ENCODE measurements around the gene GRK1. TPM values are rescaled to one million over a fixed set of nuclear protein-coding genes. Genes with fewer than 3 reads are reported as not detected.
"Not testable (repeated sequence)": the region's sequence is repeated elsewhere in the genome, so short reads cannot be mapped to it uniquely, and the experiment has no call there.

GRK1 gene
- total RNA-seq, 1 experiment from 2014 or later = not detected

DNA sequence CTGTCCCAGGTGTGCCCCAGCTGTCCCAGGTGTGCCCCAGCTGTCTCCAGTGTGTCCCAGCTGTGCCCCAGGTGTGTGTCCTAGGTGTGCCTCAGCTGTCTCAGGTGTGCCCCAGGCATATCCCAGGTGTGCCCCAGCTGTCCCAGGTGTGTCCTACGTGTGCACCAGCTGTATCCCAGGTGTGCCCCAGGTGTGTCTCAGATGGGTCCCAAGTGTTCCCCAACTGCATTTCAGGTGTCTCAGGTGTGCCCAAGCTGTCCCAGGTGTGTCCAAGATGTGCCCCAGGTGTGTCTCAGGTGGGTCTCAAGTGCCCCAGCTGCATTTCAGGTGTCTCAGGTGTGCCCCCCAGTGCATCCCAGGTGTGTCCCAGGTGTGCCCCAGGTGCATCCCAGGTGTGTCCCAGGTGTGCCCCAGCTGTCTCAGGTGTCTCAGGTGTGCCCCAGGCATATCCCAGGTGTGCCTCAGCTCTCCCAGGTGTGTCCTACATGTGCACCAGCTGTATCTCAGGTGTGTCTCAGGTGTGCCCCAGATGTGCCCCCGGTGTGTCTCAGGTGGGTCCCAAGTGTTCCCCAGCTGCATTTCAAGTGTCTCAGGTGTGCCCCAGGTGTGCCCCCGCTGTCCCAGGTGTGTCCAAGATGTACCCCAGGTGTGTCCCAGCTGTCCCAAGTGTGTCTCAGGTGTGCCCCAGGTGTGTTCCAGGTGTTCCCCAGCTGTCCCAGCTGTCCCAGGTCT is 1.3 kb upstream of the GRK1 start:
- no peak for DNase-seq (ENCODE audit: low read depth)

DNA sequence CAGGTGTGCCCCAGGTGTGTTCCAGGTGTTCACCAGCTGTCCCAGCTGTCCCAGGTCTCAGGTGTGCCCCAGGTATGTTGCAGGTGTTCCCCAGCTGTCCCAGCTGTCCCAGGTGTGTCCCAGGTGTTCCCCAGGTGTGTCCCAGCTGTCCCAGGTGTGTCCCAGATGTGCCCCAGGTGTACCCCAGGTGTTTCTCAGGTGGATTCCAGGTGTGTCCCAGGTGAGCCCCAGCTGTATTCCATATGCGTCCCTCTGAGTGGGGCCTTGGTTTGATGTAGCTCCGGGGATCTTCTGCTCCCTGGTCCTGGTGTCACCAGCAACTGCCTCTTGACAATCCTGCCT is 719 bp upstream of the GRK1 start:
- DNase-seq (ENCODE audit: low read depth) = no peak

DNA sequence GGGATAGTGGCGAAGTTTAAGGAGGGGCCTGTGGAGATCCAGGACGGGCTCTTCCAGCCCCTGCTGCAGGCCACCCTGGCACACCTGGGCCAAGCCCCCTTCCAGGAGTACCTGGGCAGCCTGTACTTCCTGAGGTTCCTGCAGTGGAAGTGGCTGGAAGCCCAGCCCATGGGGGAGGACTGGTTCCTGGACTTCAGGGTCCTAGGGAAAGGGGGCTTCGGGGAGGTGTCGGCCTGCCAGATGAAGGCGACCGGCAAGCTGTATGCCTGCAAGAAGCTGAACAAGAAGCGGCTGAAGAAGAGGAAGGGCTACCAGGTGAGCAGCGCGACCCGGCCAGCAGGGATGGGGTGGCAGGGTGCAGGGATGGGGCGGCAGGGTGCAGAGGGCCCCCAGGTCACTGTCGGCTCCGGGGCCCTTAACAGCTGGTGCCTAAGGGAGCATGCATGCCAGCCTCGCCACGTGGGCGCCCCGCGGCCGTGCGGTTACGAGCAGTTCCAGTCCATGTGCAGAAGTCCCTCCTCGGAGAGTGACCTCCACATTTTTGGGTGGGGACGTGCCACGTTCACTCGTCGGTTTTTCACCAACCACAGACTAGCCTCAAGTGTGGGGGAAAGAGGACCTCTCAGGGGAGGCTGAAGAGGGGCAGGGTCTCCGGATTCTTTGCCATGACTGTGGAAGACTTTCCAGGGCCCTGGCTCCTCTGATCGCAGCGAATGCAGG is 912 bp downstream of the GRK1 start:
- no peak for DNase-seq (ENCODE audit: low read depth)

DNA sequence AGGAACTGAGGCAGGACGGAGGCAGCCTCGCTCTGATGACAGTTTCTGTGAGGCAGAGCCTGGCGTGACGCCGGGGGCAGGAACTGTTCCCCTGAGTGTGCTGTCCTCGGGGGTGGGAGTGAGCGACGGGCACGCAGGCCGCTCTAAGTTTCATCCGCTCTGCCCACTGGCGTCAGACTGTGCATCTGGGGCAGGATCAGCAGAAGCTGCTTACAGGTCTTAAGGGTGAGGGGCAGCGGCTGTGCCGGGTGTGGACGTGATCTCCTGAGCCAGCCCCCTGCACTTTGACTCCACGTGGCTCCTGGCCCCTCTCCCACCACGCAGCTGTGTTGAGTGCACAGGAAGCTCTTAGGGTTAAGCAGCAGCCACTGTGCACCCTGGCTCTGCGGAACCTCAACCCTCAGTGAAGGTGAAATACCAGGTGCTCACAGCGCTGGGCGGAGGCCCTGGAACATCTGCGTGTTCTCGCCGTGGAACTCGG is 1.5 kb downstream of the GRK1 start:
- DNase-seq (ENCODE audit: low read depth) = no peak

DNA sequence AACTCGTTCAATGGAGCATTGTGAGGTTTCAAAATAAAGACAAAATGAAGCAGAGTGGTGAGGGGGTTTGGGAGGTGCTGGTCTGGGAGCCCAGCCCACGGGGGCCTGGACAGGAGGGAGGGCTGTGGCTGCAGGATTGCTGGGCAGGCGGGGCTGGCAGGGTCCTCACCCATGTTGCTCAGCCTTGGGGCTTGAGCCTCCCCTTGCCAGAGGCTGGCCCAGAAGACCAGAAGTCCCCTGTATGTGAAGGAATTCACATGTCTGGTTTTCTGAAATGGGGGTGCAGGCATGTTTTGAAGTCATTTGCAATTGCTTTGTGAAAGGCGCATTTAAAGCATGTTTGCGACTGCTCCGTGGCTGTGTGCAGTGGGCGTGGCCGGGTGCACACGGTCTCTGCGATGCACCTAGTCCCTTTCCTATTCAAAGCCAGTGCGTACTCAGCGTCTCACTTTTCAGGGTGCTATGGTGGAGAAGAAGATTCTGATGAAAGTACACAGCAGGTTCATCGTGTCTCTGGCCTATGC is 2.3 kb downstream of the GRK1 start:
- DNase-seq (ENCODE audit: low read depth) = no peak

DNA sequence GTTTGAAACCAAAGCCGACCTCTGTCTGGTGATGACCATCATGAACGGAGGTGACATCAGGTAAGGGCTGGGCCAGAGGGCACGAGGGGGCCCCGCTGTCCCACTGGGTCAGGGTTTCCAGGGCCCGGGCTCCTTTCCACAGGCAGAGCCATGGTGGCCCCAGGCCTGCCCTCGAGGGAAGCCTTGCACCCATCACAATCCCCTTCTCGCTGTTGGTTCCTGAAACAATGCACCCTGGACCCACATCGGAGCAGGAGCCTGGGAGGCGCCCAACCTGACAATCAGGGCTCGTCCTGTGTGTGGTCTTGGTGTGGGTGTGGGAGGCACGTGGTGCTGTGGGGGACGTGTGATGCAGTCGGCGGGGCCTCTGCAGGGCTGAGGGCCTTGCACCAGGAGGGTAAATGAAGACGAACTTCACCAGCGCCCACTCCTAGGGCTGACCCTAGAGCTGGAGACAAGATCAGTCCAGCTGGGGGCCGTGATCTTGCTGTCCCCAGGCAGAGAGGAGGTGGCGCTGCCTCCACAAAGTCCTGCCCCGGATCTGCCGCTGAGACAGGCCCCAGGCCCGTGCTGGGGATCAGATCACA is 2.8 kb downstream of the GRK1 start:
- DNase-seq (ENCODE audit: low read depth) = no peak

DNA sequence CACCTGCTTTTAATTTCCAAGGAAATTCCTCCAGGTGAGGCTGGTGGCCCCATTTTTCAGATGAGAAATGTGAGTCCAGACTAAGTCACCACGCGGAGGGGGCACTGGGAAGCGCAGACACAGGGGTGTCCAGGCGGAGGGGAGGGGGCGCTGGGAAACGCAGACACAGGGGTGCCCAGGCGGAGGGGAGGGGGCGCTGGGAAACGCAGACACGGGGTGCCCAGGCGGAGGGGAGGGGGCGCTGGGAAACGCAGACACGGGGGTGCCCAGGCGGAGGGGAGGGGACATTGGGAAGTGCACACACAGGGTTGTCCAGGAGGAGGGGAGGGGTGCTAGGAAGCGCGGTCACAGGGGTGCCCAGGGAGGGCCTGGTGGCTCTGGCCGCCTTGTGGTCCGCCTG is 3.5 kb downstream of the GRK1 start:
- DNase-seq (ENCODE audit: low read depth) = no peak

DNA sequence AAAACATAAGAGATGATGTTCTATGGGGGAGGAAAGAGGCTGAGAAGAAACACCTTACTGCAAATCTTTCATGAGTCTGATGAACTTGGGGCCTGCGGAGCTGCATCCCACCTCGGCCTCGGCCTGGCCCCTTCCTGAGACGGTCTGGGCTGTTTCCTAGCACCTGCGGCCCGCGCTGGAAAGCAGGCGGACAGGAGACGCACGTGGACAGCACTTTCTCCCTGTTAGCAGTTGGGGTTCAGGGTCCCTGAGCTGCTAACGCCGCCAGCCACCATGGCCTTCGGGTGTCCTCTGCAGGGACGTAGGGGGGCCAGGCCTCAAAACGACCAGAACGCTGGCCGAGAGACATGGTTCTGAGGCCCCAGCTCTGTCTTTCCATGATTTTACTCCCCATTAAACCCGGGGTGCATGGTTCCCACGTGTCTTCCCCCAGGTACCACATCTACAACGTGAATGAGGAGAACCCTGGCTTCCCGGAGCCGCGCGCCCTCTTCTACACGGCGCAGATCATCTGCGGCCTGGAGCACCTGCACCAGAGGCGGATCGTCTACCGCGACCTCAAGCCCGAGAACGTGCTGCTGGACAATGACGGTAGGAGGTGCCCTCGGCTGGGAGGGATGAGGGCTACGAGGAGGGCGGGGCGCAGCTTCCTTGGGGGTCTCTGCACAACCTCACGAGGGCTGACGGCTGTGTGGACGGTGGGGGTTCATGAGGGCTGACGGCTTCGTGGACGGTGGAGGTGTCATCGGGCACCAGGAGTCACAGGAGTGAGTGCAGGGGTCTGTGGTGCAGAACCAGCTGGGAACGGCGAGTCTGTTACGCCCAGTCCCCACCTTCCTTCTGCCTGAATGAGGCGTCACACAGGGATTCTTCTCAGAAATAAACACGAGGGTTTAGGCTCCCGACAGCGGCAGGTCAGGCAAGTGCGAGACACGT is 4.3 kb downstream of the GRK1 start:
- no peak for DNase-seq (ENCODE audit: low read depth)

DNA sequence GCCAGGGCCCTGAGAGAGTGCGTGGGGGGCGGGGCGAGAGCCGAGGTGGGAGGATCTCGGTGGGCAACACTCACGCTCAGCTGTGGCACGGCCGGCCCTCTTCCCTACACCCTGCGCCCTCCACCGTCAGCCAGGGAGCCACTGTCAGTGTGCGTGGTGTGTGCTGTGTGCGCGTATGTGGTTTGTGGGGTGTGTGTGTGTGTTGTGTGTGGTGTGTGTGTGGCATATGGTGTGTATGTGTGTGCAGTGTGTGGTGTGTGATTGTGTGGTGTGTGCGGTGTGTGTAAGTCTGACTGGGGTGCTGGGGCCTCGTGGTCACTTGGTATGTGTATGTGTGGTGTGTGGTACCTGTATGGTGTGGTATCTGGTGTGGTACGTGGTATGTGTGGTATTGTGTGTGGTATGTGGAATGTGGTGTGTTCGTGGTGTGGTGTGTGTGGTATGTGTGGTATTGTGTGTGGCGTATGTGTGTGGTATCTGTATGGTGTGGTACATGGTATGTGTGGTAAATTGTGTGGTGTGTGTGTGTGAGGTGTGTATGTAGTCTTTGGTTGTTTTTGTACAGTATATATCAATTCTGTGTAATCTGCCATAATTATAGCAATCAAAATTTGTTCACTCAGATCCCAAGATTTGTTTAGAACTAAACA is 5.1 kb downstream of the GRK1 start:
- no peak for DNase-seq (ENCODE audit: low read depth)

DNA sequence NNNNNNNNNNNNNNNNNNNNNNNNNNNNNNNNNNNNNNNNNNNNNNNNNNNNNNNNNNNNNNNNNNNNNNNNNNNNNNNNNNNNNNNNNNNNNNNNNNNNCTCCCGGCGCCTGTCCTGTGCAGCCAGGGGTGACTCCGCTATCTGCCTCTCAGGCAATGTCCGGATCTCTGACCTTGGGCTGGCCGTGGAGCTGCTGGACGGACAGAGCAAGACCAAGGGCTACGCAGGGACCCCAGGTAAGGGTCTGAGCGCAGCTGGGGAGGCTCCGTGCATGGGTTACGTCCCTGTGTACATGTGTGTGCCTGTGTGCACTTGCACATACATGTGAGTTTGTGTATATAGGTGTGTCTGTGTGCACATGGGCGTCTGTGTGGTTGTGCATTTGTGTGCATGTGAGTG is 55.9 kb downstream of the GRK1 start:
- DNase-seq (ENCODE audit: low read depth) = no peak

DNA sequence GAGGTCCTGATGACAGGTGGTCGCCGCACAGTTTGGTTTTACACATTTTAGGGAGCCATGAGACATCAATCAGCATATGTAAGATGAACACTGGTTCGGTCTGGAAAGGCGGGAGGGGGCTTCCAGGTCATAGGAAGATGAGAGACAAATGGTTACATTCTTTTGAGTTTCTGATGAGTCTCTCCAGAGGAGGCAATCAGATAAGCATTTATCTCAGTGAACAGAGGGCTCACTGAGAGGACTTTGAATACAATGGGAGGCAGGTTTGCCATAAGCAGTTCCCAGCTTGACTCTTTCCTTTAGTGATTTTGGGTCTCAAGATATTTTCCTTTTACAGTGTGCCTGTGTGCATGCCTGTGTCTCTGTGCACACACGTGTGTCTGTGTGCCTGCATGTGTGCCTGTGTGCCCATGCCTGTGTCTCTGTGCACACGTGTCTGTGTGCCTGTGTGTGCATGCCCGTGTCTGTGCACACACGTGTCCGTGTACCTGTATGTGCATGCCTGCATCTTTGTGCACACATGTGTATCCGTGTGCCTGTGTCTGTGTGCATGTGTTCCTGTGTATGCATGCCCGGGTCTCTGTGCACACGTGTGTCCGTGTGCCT is 56.5 kb downstream of the GRK1 start:
- no peak for DNase-seq (ENCODE audit: low read depth)

DNA sequence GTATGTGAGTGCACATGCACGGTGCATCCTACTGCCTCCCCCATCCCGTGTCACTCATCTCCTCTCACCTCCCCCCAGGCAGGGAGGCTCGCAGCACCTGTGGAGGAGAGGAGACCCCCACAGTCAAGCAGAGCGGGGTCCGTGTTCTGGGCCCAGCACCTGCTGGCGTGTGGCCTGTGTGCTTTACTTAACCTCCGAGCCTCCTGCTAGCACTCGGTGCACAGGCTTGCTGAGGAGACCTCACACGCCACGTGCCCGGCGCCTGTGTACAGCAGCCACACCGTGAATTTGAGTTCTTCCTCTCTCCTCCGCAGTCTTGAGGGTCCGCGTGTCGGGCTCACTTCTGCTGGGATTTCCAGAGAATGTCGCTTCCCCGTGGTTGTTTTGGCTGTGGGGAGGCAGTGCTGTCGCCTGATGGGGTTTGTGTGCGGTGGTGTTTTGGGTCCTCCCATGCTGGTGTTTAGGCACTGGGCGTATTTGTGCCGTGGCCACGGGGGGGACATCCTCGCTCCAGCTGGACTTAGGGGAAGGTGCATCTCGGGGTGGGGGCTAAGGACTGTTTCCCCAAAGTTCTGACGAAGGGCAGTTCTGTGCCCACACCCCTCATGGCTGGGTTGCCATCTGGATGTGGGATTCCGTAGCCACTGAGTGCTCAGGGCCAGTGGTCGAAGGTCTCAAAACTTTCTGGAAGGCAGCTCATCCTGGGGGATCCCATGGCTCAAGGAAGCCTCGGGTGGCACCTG is 57.2 kb downstream of the GRK1 start:
- DNase-seq (ENCODE audit: low read depth) = no peak

DNA sequence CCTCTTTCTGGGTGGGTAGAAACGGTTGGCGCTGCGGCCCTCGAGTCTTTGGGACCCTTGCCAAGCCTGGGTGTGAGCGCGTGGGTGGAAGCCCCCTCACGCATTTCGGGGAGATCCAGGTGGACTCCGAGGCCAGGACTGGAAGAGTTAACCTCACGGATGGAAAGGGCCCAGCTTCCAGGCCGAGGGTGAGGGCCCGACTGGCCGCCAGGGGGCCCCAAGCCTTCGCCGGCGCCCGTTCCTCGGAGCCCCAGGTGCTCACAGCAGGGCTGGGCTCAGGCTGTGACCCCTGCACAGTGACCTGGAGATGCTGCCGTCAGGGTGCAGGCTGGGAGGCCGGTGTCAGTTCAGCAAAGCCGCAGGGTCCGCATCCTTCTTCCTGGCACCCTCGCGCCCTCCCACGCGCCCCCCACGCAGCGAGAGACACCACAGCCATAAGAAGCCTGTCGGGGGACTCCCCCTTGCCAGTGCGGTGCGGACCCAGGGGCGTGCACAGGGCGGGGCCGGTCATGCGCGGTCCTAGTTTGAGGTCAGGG is 57.8 kb downstream of the GRK1 start:
- DNase-seq (ENCODE audit: low read depth) = peak; percentile 77

DNA sequence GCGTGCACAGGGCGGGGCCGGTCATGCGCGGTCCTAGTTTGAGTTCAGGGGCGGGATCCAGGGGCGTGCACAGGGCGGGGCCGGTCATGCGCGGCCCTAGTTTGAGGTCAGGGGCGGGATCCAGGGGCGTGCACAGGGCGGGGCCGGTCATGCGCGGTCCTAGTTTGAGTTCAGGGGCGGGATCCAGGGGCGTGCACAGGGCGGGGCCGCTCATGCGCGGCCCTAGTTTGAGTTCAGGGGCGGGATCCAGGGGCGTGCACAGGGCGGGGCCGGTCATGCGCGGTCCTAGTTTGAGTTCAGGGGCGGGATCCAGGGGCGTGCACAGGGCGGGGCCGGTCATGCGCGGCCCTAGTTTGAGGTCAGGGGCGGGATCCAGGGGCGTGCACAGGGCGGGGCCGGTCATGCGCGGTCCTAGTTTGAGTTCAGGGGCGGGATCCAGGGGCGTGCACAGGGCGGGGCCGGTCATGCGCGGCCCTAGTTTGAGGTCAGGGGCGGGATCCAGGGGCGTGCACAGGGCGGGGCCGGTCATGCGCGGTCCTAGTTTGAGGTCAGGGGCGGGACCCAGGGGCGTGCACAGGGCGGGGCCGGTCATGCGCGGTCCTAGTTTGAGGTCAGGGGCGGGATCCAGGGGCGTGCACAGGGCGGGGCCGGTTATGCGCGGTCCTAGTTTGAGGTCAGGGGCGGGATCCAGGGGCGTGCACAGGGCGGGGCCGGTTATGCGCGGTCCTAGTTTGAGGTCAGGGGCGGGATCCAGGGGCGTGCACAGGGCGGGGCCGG is 58.5 kb downstream of the GRK1 start:
- not testable (repeated sequence) for DNase-seq (ENCODE audit: low read depth)

DNA sequence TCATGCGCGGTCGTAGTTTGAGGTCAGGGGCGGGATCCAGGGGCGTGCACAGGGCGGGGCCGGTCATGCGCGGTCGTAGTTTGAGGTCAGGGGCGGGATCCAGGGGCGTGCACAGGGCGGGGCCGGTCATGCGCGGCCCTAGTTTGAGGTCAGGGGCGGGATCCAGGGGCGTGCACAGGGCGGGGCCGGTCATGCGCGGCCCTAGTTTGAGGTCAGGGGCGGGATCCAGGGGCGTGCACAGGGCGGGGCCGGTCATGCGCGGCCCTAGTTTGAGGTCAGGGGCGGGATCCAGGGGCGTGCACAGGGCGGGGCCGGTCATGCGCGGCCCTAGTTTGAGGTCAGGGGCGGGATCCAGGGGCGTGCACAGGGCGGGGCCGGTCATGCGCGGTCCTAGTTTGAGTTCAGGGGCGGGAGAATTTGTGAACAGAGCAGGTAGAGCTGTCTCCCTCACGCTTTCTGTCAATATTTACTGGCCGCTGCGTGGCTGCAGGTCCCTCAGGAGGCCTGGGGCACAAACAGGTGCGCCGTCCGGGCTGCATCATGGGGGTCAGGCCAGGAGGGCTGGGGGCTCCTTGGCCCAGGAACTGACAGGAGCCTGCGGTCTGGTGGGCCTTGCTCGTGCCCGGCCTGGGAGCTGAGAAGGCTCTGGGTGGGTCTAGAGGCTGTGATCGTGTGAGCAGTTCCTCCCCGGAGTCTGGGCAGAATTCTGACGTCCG is 59.2 kb downstream of the GRK1 start:
- DNase-seq (ENCODE audit: low read depth) = peak; percentile 23

DNA sequence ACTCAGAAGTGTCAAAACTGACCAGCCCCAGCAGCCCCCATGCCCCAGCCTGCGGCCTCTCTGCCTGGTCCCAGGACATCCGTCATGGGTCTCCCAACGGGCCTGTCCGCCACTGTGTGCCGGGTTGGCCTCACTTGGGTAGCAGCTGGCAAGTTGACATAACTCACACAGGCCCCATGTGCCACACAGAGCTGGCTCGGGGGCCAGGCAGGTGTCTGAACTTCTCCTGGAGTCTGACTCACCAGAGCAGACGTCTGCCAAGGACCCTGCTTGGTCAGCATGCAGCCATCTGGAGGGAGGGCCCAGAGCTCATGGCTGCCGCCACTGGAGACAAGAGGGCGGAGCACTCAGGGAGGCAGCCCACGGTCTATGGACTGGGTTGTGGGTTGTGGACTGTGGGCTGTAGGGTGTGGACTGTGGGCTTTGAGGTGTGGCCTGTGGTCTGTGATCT is 60.0 kb downstream of the GRK1 start:
- DNase-seq (ENCODE audit: low read depth) = peak; percentile 77

DNA sequence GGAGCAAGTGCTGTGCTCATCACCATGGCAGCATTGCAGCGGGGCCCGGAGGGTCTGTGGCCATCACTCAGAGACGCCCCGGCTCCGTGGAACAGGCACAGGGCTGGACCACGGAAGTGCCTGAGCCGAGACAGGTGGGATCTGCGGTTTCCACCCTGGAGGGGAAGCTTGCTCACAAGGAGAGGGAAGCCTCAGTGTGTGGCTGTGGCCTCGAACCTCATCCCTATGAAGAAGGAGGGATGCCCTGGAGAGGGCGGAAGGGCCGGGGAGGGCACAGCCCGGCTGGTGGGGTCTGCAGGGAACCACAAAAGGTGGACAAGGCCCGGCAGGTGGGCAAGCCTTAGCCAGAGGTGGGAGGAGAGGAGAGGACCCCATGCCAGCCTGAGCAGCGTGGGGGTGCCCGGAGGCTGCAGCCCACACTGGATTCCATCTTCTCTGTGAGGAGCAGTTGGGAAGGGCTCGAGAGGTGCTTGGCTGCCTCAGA is 61.6 kb downstream of the GRK1 start:
- DNase-seq (ENCODE audit: low read depth) = no peak

All from Daoy (cell line).